ENCODE data around the gene SPATA31C1. TPM values are rescaled to one million over a fixed set of nuclear protein-coding genes. Genes with fewer than 3 reads are reported as not detected.

Gene SPATA31C1
- total RNA-seq, 4 donors from 2014 or later, result not detected

- Histone ChIP-seq H3K4me1 (no peaks in the 10 kb centered on the region), H3K36me3 (no peaks in the 10 kb centered on the region), H3K9me3 (peaks cover 0 to 4% (median 0%) of the 10 kb centered on the region in 3 donors), H3K4me3 (no peak within 1 kb of the TSS), H3K27ac (no peak within 1 kb of the TSS), H3K27me3 (no peaks in the 10 kb centered on the region)
- WGBS, 2 donors (ENCODE audit: low coverage in 1 of 2), result no CpG with 5 or more reads among the region's 5 CpGs
- no peak for ATAC-seq
- no peak for TF ChIP-seq EP300 (IDR thresholded peaks at IDR 0.05)
- TF ChIP-seq CTCF (IDR thresholded peaks at IDR 0.05), result no peak
- no peak for TF ChIP-seq POLR2A (IDR thresholded peaks at IDR 0.05)
- no peak for TF ChIP-seq POLR2AphosphoS5 (IDR thresholded peaks at IDR 0.05)
Measured at GRCh38 chr9:87882627-87883026, 35.1 kb upstream of the SPATA31C1 start, which contains the start of gene SPATA31E1. Gene SPATA31E1, plus strand, starts transcription at chr9:87882877. Its CDS starts 15 bp downstream, at chr9:87882892.

- peaks cover 0 to under 1% (median 0%) of the 10 kb centered on the region in 3 donors for H3K9me3 ChIP-seq
- H3K4me1 ChIP-seq, result no peaks in the 10 kb centered on the region
- H3K4me3 ChIP-seq, result no peak overlapping the region
- no peak for ATAC-seq
- TF ChIP-seq CTCF (IDR thresholded peaks at IDR 0.05), result no peak
- no peak for TF ChIP-seq EP300 (IDR thresholded peaks at IDR 0.05)
- no peak for TF ChIP-seq POLR2AphosphoS5 (IDR thresholded peaks at IDR 0.05)
- TF ChIP-seq POLR2A (IDR thresholded peaks at IDR 0.05), result no peak
- no CpG with 5 or more reads among the region's 6 CpGs for WGBS, 2 donors (ENCODE audit: low coverage in 1 of 2)
- H3K36me3 ChIP-seq, result no peaks in the 10 kb centered on the region
- H3K27me3 ChIP-seq, result no peaks in the 10 kb centered on the region
- H3K27ac ChIP-seq, result no peak overlapping the region
Measured at GRCh38 chr9:87883274-87883673, 34.5 kb upstream of the SPATA31C1 start.

- WGBS, 2 donors (ENCODE audit: low coverage in 1 of 2), result 83% methylated on average over 1 of the region's 8 CpGs; no CpG with 5 or more reads in 1 of the 2 donors
Measured at GRCh38 chr9:87883990-87884389, 33.8 kb upstream of the SPATA31C1 start.

GRCh38 chr9:87884578-87885459, 32.9 kb upstream of the SPATA31C1 start:
- H3K9me3 ChIP-seq, result no peaks in the 10 kb centered on the region
- WGBS, 2 donors (ENCODE audit: low coverage in 1 of 2), result 86 to 98% methylated on average over 4 to 9 of the region's 17 CpGs
- no peak for ATAC-seq

More at GRCh38 chr9:87883990-87884389, 33.8 kb upstream of the SPATA31C1 start:
- Histone ChIP-seq H3K27me3 (no peaks in the 10 kb centered on the region), H3K27ac (no peak overlapping the region), H3K4me3 (no peak overlapping the region), H3K9me3 (no peaks in the 10 kb centered on the region), H3K36me3 (no peaks in the 10 kb centered on the region), H3K4me1 (no peaks in the 10 kb centered on the region)
- no peak for ATAC-seq
- TF ChIP-seq POLR2AphosphoS5 (IDR thresholded peaks at IDR 0.05), result no peak
- peak in 1 of 4 experiments; percentile 10 for TF ChIP-seq CTCF (IDR thresholded peaks at IDR 0.05)
- no peak for TF ChIP-seq POLR2A (IDR thresholded peaks at IDR 0.05)
- no peak for TF ChIP-seq EP300 (IDR thresholded peaks at IDR 0.05)

GRCh38 chr9:87885484-87886189, 32.1 kb upstream of the SPATA31C1 start:
- TF ChIP-seq CTCF (IDR thresholded peaks at IDR 0.05), result no peak
- Histone ChIP-seq H3K36me3 (no peaks in the 10 kb centered on the region), H3K4me3 (no peak overlapping the region), H3K9me3 (no peaks in the 10 kb centered on the region), H3K27me3 (no peaks in the 10 kb centered on the region), H3K27ac (no peak overlapping the region), H3K4me1 (no peaks in the 10 kb centered on the region)
- no peak for ATAC-seq
- WGBS, 2 donors (ENCODE audit: low coverage in 1 of 2), result 80 to 82% methylated on average over 1 to 5 of the region's 13 CpGs

More at GRCh38 chr9:87884578-87885459, 32.9 kb upstream of the SPATA31C1 start:
- Histone ChIP-seq H3K36me3 (no peaks in the 10 kb centered on the region), H3K4me3 (no peak overlapping the region), H3K27ac (no peak overlapping the region), H3K4me1 (no peaks in the 10 kb centered on the region), H3K27me3 (no peaks in the 10 kb centered on the region)
- TF ChIP-seq POLR2AphosphoS5 (IDR thresholded peaks at IDR 0.05) (no peak), EP300 (IDR thresholded peaks at IDR 0.05) (no peak)
